Stomach smooth muscle (tissue), 2 donors: ENCODE measurements around the gene RPS27L.

Experiments used
- H3K27ac ChIP-seq: one replicate; pipeline ENCODE4 v1.7.0; 2013; ENCODE audit warnings: mild to moderate bottlenecking, low read length, inconsistent platforms
- H3K27me3 ChIP-seq, 2 donors: one replicate each; pipeline ENCODE4 v1.7.0; 2013; ENCODE audit warnings: low read length in 2 of 2; ENCODE audit not compliant: insufficient read depth in 2 of 2, control insufficient read depth in 1 of 2
- H3K36me3 ChIP-seq, 2 donors: one replicate each; pipeline ENCODE4 v1.7.0; 2013; ENCODE audit warnings: low read length in 2 of 2; ENCODE audit not compliant: control insufficient read depth in 2 of 2, insufficient read depth in 2 of 2
- H3K4me1 ChIP-seq: one replicate; pipeline ENCODE4 v1.7.0; 2013; ENCODE audit warnings: low read length; ENCODE audit not compliant: control insufficient read depth, insufficient read depth
- H3K4me3 ChIP-seq, 2 donors: one replicate each; pipeline ENCODE4 v1.7.0; 2013; ENCODE audit warnings: low read length in 2 of 2
- H3K9ac ChIP-seq, 2 donors: one replicate each; pipeline ENCODE4 v1.7.0; 2013; ENCODE audit warnings: low read length in 2 of 2, mild to moderate bottlenecking in 1 of 2
- H3K9me3 ChIP-seq, 2 donors: one replicate each; pipeline ENCODE4 v1.7.0; 2013; ENCODE audit warnings: low read length in 2 of 2; ENCODE audit not compliant: control insufficient read depth in 2 of 2
- donor health status: healthy.
- donor health status: Pancreatic carcinoma.

RPS27L gene

DNA sequence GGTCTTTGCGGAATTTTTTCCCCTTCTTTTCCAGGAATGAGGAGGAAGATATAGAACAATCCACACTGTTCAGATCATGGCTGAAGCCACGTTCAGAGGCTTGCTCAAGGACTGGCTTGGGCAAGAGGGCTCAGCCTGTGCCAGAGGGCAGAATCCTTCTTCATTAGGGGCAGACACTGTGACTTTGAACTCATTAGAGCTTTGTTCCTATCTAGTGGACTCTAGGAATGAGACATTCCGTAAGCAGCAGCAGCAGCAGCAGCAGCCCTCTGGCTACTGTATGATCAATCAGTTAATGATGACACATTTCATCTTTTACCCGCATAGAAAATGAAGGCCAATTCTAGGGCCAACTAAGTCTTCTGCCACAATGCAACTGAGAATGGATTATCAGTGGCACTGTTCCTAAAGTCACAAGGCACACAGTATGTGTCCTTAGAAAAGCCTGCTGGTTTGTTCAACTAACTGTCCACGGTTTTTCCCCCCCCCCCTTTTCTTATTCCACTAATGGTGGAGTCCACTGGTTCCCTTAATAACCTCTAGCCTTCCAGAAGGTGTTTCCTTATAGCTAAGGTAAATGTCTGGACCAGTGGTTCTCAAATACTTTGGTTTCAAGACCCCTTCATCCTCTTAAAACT, 30.4 kb upstream of the RPS27L start:
- Histone ChIP-seq H3K4me3 (no peak overlapping the region), H3K27me3 (no peaks in the 10 kb centered on the region), H3K27ac (no peak overlapping the region), H3K4me1 (peaks cover 7% of the 10 kb centered on the region), H3K9ac (no peak overlapping the region), H3K36me3 (no peaks in the 10 kb centered on the region), H3K9me3 (no peaks in the 10 kb centered on the region)

DNA sequence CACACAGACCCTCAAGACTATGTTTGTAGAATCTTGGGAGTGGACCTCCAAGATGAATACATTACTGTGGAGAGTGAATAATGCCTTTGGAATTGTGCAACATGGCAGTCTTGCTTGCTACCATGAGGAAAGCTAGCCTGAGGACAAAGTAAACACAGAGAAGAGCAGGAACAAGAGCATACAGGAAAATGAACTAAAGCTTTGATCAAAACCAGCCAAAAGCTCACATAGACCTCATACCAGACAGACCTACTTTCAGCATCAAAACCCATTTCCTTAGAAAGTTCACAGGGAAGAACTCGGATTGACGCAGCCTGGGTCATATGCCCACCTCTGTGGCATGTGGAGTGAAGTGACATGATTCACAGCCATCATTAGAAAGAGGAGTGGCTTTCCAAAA, 28.8 kb upstream of the RPS27L start:
- Histone ChIP-seq H3K4me1 (peaks cover 7% of the 10 kb centered on the region), H3K36me3 (no peaks in the 10 kb centered on the region), H3K27ac (no peak overlapping the region), H3K27me3 (no peaks in the 10 kb centered on the region), H3K9me3 (no peaks in the 10 kb centered on the region), H3K4me3 (no peak overlapping the region), H3K9ac (no peak overlapping the region)

DNA sequence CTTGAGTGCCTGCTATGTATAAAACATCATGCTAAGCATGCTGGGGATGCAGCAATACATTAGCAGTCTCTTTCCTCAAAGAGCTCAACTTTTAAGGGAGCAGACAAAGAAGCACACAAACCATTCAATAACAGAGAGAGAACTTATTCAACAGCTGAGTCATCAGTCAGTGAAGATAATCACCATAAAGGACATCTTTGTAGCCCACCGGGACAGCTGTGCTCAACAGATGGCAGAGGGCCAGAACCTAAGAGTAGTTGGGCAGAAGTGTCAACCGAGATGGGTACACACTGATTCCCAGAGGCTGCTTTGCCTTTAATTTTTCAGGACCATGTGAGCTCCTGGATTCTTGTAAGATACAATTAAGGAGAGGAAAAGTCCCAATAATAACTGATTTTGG, 27.9 kb upstream of the RPS27L start:
- H3K4me3 ChIP-seq: no peak overlapping the region
- no peaks in the 10 kb centered on the region for H3K9me3 ChIP-seq
- H3K27ac ChIP-seq: no peak overlapping the region
- H3K36me3 ChIP-seq: no peaks in the 10 kb centered on the region
- H3K9ac ChIP-seq: no peak overlapping the region
- H3K4me1 ChIP-seq: peaks cover 7% of the 10 kb centered on the region
- H3K27me3 ChIP-seq: no peaks in the 10 kb centered on the region

DNA sequence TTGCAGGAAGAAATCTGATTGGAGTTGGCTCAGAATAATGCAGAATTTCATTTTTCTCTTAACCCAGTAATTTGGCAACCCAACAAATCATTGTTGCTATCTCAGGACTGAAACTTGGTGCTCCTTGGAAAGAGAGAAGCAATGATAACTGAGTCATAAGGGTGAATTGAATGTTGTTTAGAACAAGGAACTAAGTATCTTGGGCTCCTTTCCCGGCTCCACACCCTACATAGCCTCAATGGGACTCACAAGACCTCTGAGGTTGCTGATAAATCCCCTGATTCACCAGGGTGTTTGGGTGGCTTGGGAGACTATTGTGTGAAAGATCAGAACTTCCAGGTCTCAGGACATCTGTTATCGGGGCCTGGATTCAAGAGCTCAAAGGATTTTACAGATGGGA, 24.4 kb upstream of the RPS27L start:
- Histone ChIP-seq H3K27ac (no peak overlapping the region), H3K4me3 (no peak overlapping the region), H3K4me1 (no peaks in the 10 kb centered on the region), H3K27me3 (no peaks in the 10 kb centered on the region), H3K9ac (no peak overlapping the region), H3K36me3 (no peaks in the 10 kb centered on the region), H3K9me3 (no peaks in the 10 kb centered on the region)

DNA sequence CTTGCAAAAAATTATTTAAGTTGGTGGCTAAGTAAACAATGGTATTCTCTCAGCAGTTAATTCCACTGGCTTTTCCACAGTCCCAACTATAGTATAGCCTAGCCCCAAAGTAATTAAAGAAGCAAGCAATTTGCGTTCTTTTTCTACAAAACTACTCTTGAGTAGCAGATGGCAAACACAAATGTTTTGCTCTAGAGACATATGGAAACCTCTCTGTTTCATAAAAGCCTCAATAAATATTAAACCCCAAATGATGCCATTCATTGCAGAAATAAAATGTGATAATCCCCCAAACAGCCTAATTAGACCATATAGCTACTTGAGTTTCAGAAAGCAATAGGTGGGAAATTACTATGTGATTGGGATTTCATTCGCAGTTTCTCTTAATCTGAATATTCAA, 23.5 kb upstream of the RPS27L start:
- Histone ChIP-seq H3K4me3 (no peak overlapping the region), H3K36me3 (no peaks in the 10 kb centered on the region), H3K9me3 (no peaks in the 10 kb centered on the region), H3K27ac (no peak overlapping the region), H3K27me3 (no peaks in the 10 kb centered on the region), H3K9ac (no peak overlapping the region), H3K4me1 (no peaks in the 10 kb centered on the region)

DNA sequence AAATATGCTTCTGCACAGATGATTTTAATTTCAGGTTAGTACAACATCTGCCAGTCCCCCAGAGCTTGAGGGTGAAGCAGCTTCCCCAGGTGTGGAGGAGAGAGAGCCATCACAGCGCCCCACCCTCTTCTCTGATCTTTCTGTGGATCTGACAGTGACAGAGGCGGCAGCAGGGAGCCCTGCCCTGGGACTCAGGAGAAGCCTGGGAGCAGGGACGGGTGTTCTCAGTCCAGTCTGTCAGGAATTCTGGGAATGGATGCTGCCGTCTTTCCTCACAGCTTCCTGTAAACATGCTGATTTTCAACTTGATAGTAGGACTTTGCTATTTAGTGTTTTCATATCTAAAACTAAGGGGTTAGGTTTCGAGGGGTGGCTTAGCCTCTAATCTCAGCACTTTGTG, 20.8 kb upstream of the RPS27L start:
- no peaks in the 10 kb centered on the region for H3K27me3 ChIP-seq
- no peak overlapping the region for H3K27ac ChIP-seq
- H3K4me3 ChIP-seq: no peak overlapping the region
- no peak overlapping the region for H3K9ac ChIP-seq
- no peaks in the 10 kb centered on the region for H3K36me3 ChIP-seq
- no peaks in the 10 kb centered on the region for H3K4me1 ChIP-seq
- H3K9me3 ChIP-seq: no peaks in the 10 kb centered on the region

DNA sequence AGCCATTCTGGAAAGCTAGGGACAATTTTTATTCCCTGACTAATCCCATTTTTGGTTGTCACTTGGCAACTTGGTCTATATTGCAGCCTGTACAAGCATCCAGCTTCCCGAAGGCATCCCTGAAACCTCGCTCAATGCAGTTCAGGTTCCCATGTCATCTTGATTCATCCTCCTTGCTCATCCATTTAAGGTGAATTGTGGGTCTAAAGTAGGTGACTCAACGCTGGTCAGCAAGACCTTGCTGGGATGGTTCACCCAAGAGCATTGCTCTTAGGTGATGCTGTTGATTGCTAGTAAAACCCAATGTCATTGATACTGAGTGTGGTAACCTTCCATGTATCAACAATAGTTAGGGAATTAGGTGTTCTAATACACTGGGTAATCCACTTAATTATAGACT, 19.0 kb upstream of the RPS27L start:
- Histone ChIP-seq H3K27me3 (no peaks in the 10 kb centered on the region), H3K27ac (no peak overlapping the region), H3K9ac (no peak overlapping the region), H3K4me1 (no peaks in the 10 kb centered on the region), H3K36me3 (no peaks in the 10 kb centered on the region), H3K4me3 (no peak overlapping the region), H3K9me3 (no peaks in the 10 kb centered on the region)

DNA sequence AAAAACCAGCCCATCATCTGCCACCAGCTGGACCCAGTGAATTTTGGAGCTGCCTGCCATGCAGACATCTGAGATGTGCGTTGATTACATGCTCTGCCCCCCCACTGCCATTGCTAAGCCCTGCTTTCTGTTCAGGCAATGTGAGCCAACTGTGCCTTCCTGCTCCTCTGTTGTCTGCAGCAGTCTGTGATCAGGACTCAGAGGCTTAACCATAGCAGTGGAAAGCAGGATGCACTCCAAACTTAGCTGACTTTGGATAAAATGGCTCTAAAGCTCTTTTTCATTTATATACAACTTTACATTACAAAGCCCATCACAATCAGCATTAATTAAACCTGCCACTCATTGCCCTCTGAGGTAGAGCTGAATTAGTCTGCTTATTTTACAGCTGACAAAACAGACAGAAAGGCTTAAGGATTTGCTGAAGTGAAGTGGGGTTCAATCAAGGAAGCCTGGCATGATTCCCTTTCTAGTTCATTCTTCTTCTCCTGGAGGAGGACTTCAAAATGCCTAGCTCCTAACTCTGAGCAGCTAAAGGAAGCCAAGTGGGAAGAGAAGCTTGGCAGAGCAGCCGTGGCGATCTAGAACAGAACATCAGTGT, 15.7 kb upstream of the RPS27L start:
- no peak overlapping the region for H3K27ac ChIP-seq

DNA sequence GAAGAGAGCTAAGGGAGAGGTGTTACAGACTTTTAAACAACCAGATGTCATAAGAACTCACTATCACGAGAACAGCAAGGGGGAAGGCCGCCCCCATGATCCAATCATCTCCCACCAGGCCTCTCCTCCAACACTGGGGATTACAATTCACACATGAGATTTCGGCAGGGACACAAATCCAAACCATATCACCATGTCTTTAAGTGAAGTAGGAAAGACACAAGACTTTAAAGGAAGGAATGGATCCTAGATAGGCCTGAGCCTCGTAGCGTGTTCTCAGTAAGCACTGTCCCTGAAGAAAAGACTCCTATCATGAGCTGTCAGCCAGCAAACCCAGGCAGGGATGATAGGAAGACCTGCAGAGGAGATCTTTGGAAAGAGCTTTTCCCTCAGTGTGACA, 15.1 kb upstream of the RPS27L start:
- Histone ChIP-seq H3K36me3 (no peaks in the 10 kb centered on the region), H3K27ac (no peak overlapping the region), H3K9me3 (no peaks in the 10 kb centered on the region), H3K27me3 (no peaks in the 10 kb centered on the region), H3K9ac (no peak overlapping the region), H3K4me1 (no peaks in the 10 kb centered on the region), H3K4me3 (no peak overlapping the region)

More for the DNA sequence above, 15.7 kb upstream of the RPS27L start:
- Histone ChIP-seq H3K27me3 (no peaks in the 10 kb centered on the region), H3K36me3 (no peaks in the 10 kb centered on the region), H3K4me3 (peak overlapping the region in 1 of 2 donors; percentile 15), H3K9ac (no peak overlapping the region), H3K9me3 (no peaks in the 10 kb centered on the region), H3K4me1 (no peaks in the 10 kb centered on the region)

DNA sequence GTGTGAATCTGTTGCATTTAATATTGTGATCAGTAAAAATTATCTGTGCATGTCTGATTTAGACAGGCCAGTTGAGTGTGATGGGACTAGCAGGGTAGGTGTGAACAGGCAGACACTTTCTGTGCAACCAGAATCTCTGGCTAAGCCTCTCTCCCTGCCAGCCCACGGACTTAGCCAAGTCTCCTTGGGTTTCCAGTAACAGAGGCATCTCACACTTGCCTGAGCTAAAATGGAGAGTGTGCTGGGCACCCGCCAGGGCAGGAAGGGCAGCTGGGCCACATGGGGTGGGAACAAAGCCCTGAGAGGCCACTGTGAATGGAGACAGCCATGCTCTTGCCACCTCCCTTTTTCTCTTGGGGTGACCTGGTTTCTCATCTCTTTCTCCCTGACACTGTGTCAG, 12.5 kb upstream of the RPS27L start:
- Histone ChIP-seq H3K4me1 (no peaks in the 10 kb centered on the region), H3K4me3 (no peak overlapping the region), H3K36me3 (no peaks in the 10 kb centered on the region), H3K27me3 (no peaks in the 10 kb centered on the region), H3K9ac (no peak overlapping the region), H3K27ac (no peak overlapping the region), H3K9me3 (no peaks in the 10 kb centered on the region)

DNA sequence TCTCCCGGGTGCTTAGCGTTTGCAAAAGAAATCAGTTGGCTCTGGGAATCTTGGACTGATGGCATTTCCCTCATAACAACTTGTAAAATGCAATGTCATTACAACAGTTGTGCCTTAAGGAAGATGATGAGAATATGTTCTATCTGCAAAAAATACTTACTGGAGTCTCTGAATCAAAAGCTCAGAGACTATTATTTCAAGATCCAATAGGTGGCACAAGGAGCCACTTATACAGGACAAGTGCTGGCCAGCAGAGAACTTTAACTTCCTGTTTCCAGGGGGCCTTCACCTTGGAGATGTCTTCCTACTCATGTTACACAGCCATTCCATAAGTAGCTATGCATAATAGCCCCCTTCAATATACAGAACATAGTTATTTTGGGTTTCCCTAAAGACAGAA, 8.9 kb upstream of the RPS27L start:
- no peaks in the 10 kb centered on the region for H3K36me3 ChIP-seq
- H3K9me3 ChIP-seq: no peaks in the 10 kb centered on the region
- no peak overlapping the region for H3K27ac ChIP-seq
- no peak overlapping the region for H3K9ac ChIP-seq
- H3K4me3 ChIP-seq: no peak overlapping the region
- no peaks in the 10 kb centered on the region for H3K4me1 ChIP-seq
- H3K27me3 ChIP-seq: no peaks in the 10 kb centered on the region
